ENCODE results near the gene EPHA6.

EPHA6 gene

DNA sequence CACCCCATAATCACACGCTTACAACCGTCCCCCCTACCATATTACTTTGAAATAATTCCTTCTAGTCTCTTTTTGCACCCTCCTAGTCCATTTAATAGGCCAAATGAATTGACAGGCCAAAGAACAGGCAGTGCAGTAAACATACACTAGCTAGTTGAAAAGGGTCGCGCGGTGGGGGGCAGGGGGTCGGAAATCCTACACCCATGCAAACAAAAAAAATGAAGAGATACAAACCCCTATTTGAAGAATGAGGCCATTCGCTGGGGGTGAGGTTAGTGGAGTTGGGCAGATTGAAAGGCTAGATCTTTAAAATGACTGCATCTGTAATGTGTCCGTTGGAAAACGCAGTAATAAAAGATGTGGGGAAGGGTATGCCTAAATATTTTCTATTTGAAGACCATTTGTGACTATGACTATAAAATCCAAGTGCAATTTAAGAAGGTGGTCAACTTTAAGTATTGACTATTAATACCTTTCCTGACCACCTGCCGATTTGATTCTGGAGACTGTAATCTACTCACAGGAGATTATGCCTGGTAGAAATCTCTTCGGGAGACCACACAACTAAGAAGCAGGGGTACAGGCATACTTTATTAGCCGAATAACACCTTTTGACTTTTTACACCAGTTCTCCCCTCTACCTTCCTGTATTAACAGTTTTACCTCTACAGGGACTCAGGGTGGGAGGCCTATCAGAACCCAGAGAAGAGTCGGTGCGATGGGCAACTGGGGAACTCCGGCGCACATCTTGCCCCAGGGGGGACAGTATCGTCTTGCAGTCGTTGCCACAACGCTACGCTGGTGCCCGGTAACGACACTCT is 949.4 kb downstream of the EPHA6 start:
- TF ChIP-seq, protein P1, sequence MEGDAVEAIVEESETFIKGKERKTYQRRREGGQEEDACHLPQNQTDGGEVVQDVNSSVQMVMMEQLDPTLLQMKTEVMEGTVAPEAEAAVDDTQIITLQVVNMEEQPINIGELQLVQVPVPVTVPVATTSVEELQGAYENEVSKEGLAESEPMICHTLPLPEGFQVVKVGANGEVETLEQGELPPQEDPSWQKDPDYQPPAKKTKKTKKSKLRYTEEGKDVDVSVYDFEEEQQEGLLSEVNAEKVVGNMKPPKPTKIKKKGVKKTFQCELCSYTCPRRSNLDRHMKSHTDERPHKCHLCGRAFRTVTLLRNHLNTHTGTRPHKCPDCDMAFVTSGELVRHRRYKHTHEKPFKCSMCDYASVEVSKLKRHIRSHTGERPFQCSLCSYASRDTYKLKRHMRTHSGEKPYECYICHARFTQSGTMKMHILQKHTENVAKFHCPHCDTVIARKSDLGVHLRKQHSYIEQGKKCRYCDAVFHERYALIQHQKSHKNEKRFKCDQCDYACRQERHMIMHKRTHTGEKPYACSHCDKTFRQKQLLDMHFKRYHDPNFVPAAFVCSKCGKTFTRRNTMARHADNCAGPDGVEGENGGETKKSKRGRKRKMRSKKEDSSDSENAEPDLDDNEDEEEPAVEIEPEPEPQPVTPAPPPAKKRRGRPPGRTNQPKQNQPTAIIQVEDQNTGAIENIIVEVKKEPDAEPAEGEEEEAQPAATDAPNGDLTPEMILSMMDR (IDR thresholded peaks at IDR 0.05; ENCODE audit: low read length, missing control alignments) = no peak
- no peak for DNase-seq (ENCODE audit: low read depth)
- peak overlapping the region; percentile 80 for H3K4me3 ChIP-seq (replicated peaks; ENCODE audit: low read depth, low read length)

DNA sequence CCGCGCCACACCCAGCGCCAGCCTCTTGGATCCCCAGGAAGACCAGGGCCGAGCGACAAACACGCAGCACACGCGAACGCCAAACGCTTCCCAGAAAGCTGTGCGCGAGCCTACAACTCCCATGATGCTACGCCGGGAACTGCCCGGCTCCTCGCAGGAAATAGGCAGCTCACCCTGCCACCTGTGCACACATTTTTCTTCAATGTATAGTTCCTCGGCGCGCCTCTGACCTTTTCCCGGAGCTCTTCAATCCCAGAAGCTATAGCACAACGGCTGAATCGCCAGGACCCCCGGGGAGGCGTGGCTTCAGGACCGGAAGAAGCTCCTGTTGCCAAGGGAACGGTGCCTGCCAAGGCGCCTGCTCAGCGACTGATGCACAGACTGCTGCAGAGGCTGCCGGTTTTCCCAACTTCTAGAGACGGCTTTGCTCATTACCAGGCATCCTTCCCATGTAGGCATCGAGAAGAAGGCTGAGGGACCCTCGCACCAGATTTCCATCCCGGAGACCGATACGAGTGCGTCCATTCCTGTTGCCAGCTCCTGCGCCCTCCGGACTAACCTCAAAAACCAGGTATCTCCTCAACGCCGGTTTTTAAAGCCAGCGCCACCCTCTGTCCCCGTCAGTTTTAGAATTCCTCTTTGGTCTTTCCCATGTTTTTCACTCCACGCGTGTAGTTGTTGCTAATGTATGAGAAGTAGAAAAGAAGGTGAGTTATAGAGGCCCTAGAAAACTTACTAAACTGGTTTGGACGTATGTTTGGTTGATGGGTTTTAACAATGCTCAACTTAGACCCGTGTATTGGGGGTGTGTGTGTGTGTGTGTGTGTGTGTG is 950.2 kb downstream of the EPHA6 start, which contains the start of gene ARL6:
Gene ARL6, plus strand, starts transcription at position 352 of the 832 bp plus-strand sequence. CDS start 3,350 bp downstream, outside the sequence.
- DNase-seq (ENCODE audit: low read depth) = peak; percentile 85
- H3K4me3 ChIP-seq (replicated peaks; ENCODE audit: low read depth, low read length) = peak within 1 kb of the TSS; percentile 80
- TF ChIP-seq, protein P1 (IDR thresholded peaks at IDR 0.05; ENCODE audit: low read length, missing control alignments) = peak; percentile 13

DNA sequence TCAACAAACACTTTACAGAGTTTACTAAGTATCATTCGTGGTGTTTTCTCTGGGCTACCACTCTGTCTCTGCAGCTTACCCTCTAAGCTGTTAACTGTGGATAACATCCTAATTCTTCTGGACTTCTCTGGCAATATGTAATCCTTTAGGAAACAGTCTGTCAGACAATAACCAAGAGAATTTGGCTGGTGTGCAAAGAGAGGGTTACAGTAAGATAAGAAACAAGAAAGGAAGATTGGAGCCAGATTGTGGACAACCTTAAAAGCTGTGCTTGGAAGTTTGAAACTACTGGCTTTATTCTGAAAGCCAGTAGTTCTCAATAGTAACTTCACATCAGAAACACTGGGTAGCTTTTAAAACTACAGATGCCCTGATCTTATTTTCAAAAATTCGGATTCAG is 950.9 kb downstream of the EPHA6 start:
- peak overlapping the region; percentile 80 for H3K4me3 ChIP-seq (replicated peaks; ENCODE audit: low read depth, low read length)
- DNase-seq (ENCODE audit: low read depth) = no peak
- TF ChIP-seq, protein P1 (IDR thresholded peaks at IDR 0.05; ENCODE audit: low read length, missing control alignments) = no peak

DNA sequence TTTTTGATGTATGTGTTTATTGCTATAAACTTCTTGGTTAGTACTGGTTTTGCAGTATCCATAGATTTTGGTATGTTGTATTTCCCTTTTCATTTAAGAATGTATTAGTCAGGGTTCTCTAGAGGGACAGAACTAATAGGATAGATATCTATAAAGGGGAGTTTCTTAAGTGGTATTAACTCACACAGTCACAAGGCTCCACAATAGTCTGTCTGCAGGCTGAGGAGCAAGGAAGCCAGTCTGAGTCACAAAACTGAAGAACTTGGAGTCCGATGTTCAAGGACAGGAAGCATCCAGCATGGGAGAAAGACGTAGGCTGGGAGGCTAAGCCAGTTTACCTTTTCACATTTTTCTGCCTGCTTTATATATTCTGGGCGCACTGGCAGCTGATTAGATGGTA is 958.5 kb downstream of the EPHA6 start:
- peak; percentile 5 for DNase-seq (ENCODE audit: low read depth)
- TF ChIP-seq, protein P1 (IDR thresholded peaks at IDR 0.05; ENCODE audit: low read length, missing control alignments) = no peak
- no peak overlapping the region for H3K4me3 ChIP-seq (replicated peaks; ENCODE audit: low read depth, low read length)

DNA sequence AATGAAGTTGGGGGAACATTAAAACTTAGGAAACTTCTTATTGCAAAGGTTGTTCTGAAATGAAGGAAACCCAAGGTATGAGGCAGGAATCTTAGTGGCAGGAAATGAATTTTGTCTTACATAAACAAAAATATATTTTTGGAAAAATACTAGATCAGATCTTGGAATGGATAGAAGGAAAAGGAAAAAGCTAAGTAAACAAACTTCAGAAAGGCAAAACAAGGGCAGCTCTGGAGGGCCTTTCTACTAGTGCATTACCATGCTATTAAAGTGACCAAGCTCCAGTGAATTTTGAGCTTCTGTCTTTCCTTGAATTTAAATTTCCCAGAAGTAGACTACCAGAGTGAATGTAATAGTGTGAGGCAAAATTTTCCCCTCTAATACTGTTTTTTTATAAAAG is 963.8 kb downstream of the EPHA6 start:
- TF ChIP-seq, protein P1 (IDR thresholded peaks at IDR 0.05; ENCODE audit: low read length, missing control alignments) = no peak
- DNase-seq (ENCODE audit: low read depth) = no peak
- H3K4me3 ChIP-seq (replicated peaks; ENCODE audit: low read depth, low read length) = no peak overlapping the region

DNA sequence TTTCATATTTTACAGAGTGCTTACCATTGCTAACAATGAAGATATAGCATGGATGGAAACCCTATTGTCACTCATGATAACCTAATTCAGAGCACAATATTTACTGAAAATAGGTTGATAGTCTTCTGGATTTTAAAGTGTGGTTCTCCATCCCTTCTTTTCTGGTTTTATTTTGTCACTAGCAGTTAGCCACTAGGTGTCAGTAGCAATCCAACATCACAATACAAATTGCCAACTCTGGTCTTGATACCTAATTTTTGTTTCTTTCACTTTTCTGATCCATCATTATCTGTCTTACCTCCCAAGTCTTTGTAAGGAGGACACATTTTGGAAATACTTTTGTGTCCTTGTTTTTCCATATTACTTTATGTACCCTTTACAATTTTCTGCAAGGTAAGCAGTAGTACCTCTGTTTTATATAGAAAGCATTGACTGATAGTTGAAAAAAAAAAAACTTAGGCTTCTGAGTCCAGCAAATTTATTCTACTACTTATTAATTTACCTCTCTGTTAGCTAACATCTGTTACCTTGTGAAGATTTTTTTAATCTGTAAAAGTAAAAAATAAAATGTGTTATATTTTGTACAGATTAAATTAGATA is 979.1 kb downstream of the EPHA6 start:
- DNase-seq (ENCODE audit: low read depth) = peak; percentile 79
- TF ChIP-seq, protein P1 (IDR thresholded peaks at IDR 0.05; ENCODE audit: low read length, missing control alignments) = peak; percentile 82
- H3K4me3 ChIP-seq (replicated peaks; ENCODE audit: low read depth, low read length) = no peak overlapping the region

All from fibroblast of pulmonary artery (primary cell).